ENCODE data around the gene QRICH2. TPM values are rescaled to one million over a fixed set of nuclear protein-coding genes. Genes with fewer than 3 reads are reported as not detected.

Gene QRICH2
- polyA plus RNA-seq (2013), result 1.6 TPM

- CTCF ChIA-PET, result interaction anchor here (18.5 kb wide), 1 partner anchor 93 kb away, joined by 226 read pairs; no protein-coding TSS in a partner anchor
- 96% methylated on average over 44 of the region's 44 CpGs for WGBS (ENCODE audit: insufficient coverage)
- peaks cover 7 to 25% (median 18%) of the 10 kb centered on the region in 4 experiments for H3K36me3 ChIP-seq (ENCODE audit: control insufficient read depth in 4 of 4, insufficient read depth in 4 of 4, low read length in 3 of 4)
- H3K27ac ChIP-seq (ENCODE audit: insufficient read depth in 1 of 2, low read depth in 1 of 2, low read length in 2 of 2, poor library complexity in 1 of 2, severe bottlenecking in 2 of 2), result no peak within 1 kb of the TSS
- POLR2A ChIA-PET, result interaction anchor here (0.6 kb wide), 1 partner anchor 63 kb away, joined by 3 read pairs; no protein-coding TSS in a partner anchor
- no peaks in the 10 kb centered on the region for H3K4me1 ChIP-seq (ENCODE audit: control extremely low read depth in 1 of 4, control insufficient read depth in 4 of 4, insufficient read depth in 4 of 4, low read length in 3 of 4)
- no peak within 1 kb of the TSS for H3K4me3 ChIP-seq (ENCODE audit: control insufficient read depth in 1 of 7, extremely low read depth in 1 of 7, insufficient read depth in 4 of 7, low read depth in 2 of 7, low read length in 6 of 7)
- no peak for DNase-seq
- H3K27me3 ChIP-seq (replicated peaks in 2 of 5; ENCODE audit: control insufficient read depth in 4 of 5, insufficient read depth in 5 of 5, low read length in 4 of 5), result no peaks in the 10 kb centered on the region
- H3K9me3 ChIP-seq (ENCODE audit: control extremely low read depth in 1 of 5, control insufficient read depth in 4 of 5, insufficient read depth in 2 of 5, low read depth in 1 of 5, low read length in 4 of 5), result no peaks in the 10 kb centered on the region
Measured at GRCh38 chr17:76307966-76308338, at the start of gene QRICH2. Gene QRICH2, minus strand, starts transcription at chr17:76308276. Its CDS starts 278 bp downstream, at chr17:76307998.

- CTCF ChIA-PET, result interaction anchor here (1.0 to 1.3 kb wide), 3 partner anchors 23 to 40 kb away, joined by 3 to 5 read pairs (median 4); no protein-coding TSS in a partner anchor
Measured at GRCh38 chr17:76357597-76358158, 49.6 kb upstream of the QRICH2 start.

GRCh38 chr17:76356803-76357456, 48.9 kb upstream of the QRICH2 start:
- WGBS (ENCODE audit: insufficient coverage), result 94% methylated on average over 10 of the region's 12 CpGs
- POLR2A ChIA-PET, result interaction anchor here (0.6 kb wide), 1 partner anchor 227 kb away, joined by 4 read pairs; no protein-coding TSS in a partner anchor
- DNase-seq, result no peak

More at GRCh38 chr17:76357597-76358158, 49.6 kb upstream of the QRICH2 start:
- DNase-seq, result no peak
- H3K27me3 ChIP-seq (replicated peaks in 2 of 5; ENCODE audit: control insufficient read depth in 4 of 5, insufficient read depth in 5 of 5, low read length in 4 of 5), result no peaks in the 10 kb centered on the region
- H3K36me3 ChIP-seq (ENCODE audit: control insufficient read depth in 4 of 4, insufficient read depth in 4 of 4, low read length in 3 of 4), result no peaks in the 10 kb centered on the region
- no peak overlapping the region for H3K27ac ChIP-seq (ENCODE audit: insufficient read depth in 1 of 2, low read depth in 1 of 2, low read length in 2 of 2, poor library complexity in 1 of 2, severe bottlenecking in 2 of 2)
- POLR2A ChIA-PET, result interaction anchor here (0.6 kb wide), 1 partner anchor 45 kb away, joined by 3 read pairs; no protein-coding TSS in a partner anchor
- no peak overlapping the region for H3K4me3 ChIP-seq (ENCODE audit: control insufficient read depth in 1 of 7, extremely low read depth in 1 of 7, insufficient read depth in 4 of 7, low read depth in 2 of 7, low read length in 6 of 7)
- WGBS (ENCODE audit: insufficient coverage), result 93% methylated on average over 6 of the region's 6 CpGs
- peaks cover 0 to 19% (median 15%) of the 10 kb centered on the region in 4 experiments for H3K4me1 ChIP-seq (ENCODE audit: control extremely low read depth in 1 of 4, control insufficient read depth in 4 of 4, insufficient read depth in 4 of 4, low read length in 3 of 4)
- no peaks in the 10 kb centered on the region for H3K9me3 ChIP-seq (ENCODE audit: control extremely low read depth in 1 of 5, control insufficient read depth in 4 of 5, insufficient read depth in 2 of 5, low read depth in 1 of 5, low read length in 4 of 5)

GRCh38 chr17:76354747-76355310, 46.8 kb upstream of the QRICH2 start:
- Histone ChIP-seq H3K4me3 (ENCODE audit: control insufficient read depth in 1 of 7, extremely low read depth in 1 of 7, insufficient read depth in 4 of 7, low read depth in 2 of 7, low read length in 6 of 7) (peak overlapping the region in 2 of 7 experiments; percentile 83 to 91), H3K4me1 (ENCODE audit: control extremely low read depth in 1 of 4, control insufficient read depth in 4 of 4, insufficient read depth in 4 of 4, low read length in 3 of 4) (peaks cover 0 to 21% (median 17%) of the 10 kb centered on the region in 4 experiments), H3K36me3 (ENCODE audit: control insufficient read depth in 4 of 4, insufficient read depth in 4 of 4, low read length in 3 of 4) (no peaks in the 10 kb centered on the region), H3K9me3 (ENCODE audit: control extremely low read depth in 1 of 5, control insufficient read depth in 4 of 5, insufficient read depth in 2 of 5, low read depth in 1 of 5, low read length in 4 of 5) (no peaks in the 10 kb centered on the region), H3K27me3 (replicated peaks in 2 of 5; ENCODE audit: control insufficient read depth in 4 of 5, insufficient read depth in 5 of 5, low read length in 4 of 5) (no peaks in the 10 kb centered on the region), H3K27ac (ENCODE audit: insufficient read depth in 1 of 2, low read depth in 1 of 2, low read length in 2 of 2, poor library complexity in 1 of 2, severe bottlenecking in 2 of 2) (no peak overlapping the region)
- WGBS (ENCODE audit: insufficient coverage), result 48% methylated on average over 8 of the region's 13 CpGs
- DNase-seq, result peak; percentile 73 to 91 (median 86)
- ChIA-PET POLR2A (interaction anchor here (2.5 kb wide), 1 partner anchor 31 kb away, joined by 12 read pairs; no protein-coding TSS in a partner anchor), CTCF (interaction anchor here (0.9 to 5.5 kb wide), 5 partner anchors 11 to 49 kb away, joined by 3 to 41 read pairs (median 3); partner anchors contain the start of gene SPHK1)

More at GRCh38 chr17:76356803-76357456, 48.9 kb upstream of the QRICH2 start:
- no peaks in the 10 kb centered on the region for H3K27me3 ChIP-seq (replicated peaks in 2 of 5; ENCODE audit: control insufficient read depth in 4 of 5, insufficient read depth in 5 of 5, low read length in 4 of 5)
- no peak overlapping the region for H3K27ac ChIP-seq (ENCODE audit: insufficient read depth in 1 of 2, low read depth in 1 of 2, low read length in 2 of 2, poor library complexity in 1 of 2, severe bottlenecking in 2 of 2)
- CTCF ChIA-PET, result no interaction called here
- no peaks in the 10 kb centered on the region for H3K36me3 ChIP-seq (ENCODE audit: control insufficient read depth in 4 of 4, insufficient read depth in 4 of 4, low read length in 3 of 4)
- no peak overlapping the region for H3K4me3 ChIP-seq (ENCODE audit: control insufficient read depth in 1 of 7, extremely low read depth in 1 of 7, insufficient read depth in 4 of 7, low read depth in 2 of 7, low read length in 6 of 7)
- H3K4me1 ChIP-seq (ENCODE audit: control extremely low read depth in 1 of 4, control insufficient read depth in 4 of 4, insufficient read depth in 4 of 4, low read length in 3 of 4), result peaks cover 0 to 21% (median 17%) of the 10 kb centered on the region in 4 experiments
- no peaks in the 10 kb centered on the region for H3K9me3 ChIP-seq (ENCODE audit: control extremely low read depth in 1 of 5, control insufficient read depth in 4 of 5, insufficient read depth in 2 of 5, low read depth in 1 of 5, low read length in 4 of 5)

- Histone ChIP-seq H3K27me3 (replicated peaks in 2 of 5; ENCODE audit: control insufficient read depth in 4 of 5, insufficient read depth in 5 of 5, low read length in 4 of 5) (no peaks in the 10 kb centered on the region), H3K27ac (ENCODE audit: insufficient read depth in 1 of 2, low read depth in 1 of 2, low read length in 2 of 2, poor library complexity in 1 of 2, severe bottlenecking in 2 of 2) (peak overlapping the region in 1 of 2 experiments; percentile 99), H3K4me3 (ENCODE audit: control insufficient read depth in 1 of 7, extremely low read depth in 1 of 7, insufficient read depth in 4 of 7, low read depth in 2 of 7, low read length in 6 of 7) (peak overlapping the region; percentile 73 to 91 (median 83)), H3K36me3 (ENCODE audit: control insufficient read depth in 4 of 4, insufficient read depth in 4 of 4, low read length in 3 of 4) (no peaks in the 10 kb centered on the region), H3K9me3 (ENCODE audit: control extremely low read depth in 1 of 5, control insufficient read depth in 4 of 5, insufficient read depth in 2 of 5, low read depth in 1 of 5, low read length in 4 of 5) (no peaks in the 10 kb centered on the region), H3K4me1 (ENCODE audit: control extremely low read depth in 1 of 4, control insufficient read depth in 4 of 4, insufficient read depth in 4 of 4, low read length in 3 of 4) (peaks cover 0 to 21% (median 17%) of the 10 kb centered on the region in 4 experiments)
- ChIA-PET POLR2A (interaction anchor here (0.8 to 2.5 kb wide), 2 partner anchors 30 to 31 kb away, joined by 4 to 12 read pairs; partner anchors contain the start of gene SPHK1), CTCF (interaction anchor here (0.9 to 5.5 kb wide), 7 partner anchors 16 to 49 kb away, joined by 3 to 41 read pairs (median 3); partner anchors contain the start of gene SPHK1)
- WGBS (ENCODE audit: insufficient coverage), result 3% methylated on average over 6 of the region's 18 CpGs
- DNase-seq, result no peak
Measured at GRCh38 chr17:76354317-76354729, 46.2 kb upstream of the QRICH2 start.

- Histone ChIP-seq H3K36me3 (ENCODE audit: control insufficient read depth in 4 of 4, insufficient read depth in 4 of 4, low read length in 3 of 4) (no peaks in the 10 kb centered on the region), H3K27ac (ENCODE audit: insufficient read depth in 1 of 2, low read depth in 1 of 2, low read length in 2 of 2, poor library complexity in 1 of 2, severe bottlenecking in 2 of 2) (peak within 1 kb of the TSS; percentile 97 to 99), H3K4me3 (ENCODE audit: control insufficient read depth in 1 of 7, extremely low read depth in 1 of 7, insufficient read depth in 4 of 7, low read depth in 2 of 7, low read length in 6 of 7) (peak within 1 kb of the TSS; percentile 73 to 91 (median 83)), H3K9me3 (ENCODE audit: control extremely low read depth in 1 of 5, control insufficient read depth in 4 of 5, insufficient read depth in 2 of 5, low read depth in 1 of 5, low read length in 4 of 5) (no peaks in the 10 kb centered on the region), H3K27me3 (replicated peaks in 2 of 5; ENCODE audit: control insufficient read depth in 4 of 5, insufficient read depth in 5 of 5, low read length in 4 of 5) (no peaks in the 10 kb centered on the region), H3K4me1 (ENCODE audit: control extremely low read depth in 1 of 4, control insufficient read depth in 4 of 4, insufficient read depth in 4 of 4, low read length in 3 of 4) (peaks cover 0 to 21% (median 17%) of the 10 kb centered on the region in 4 experiments)
- WGBS (ENCODE audit: insufficient coverage), result 0% methylated on average over 75 of the region's 75 CpGs
- peak; percentile 86 to 92 (median 91) for DNase-seq
- ChIA-PET POLR2A (interaction anchor here (0.6 to 2.5 kb wide), 4 partner anchors 22 to 44 kb away, joined by 3 to 12 read pairs (median 4); partner anchors contain the start of gene SPHK1), CTCF (interaction anchor here (0.9 to 5.5 kb wide), 10 partner anchors 16 to 50 kb away, joined by 3 to 41 read pairs (median 4); partner anchors contain the start of gene SPHK1)
Measured at GRCh38 chr17:76353599-76354316, 45.7 kb upstream of the QRICH2 start, which contains the start of gene PRPSAP1. Gene PRPSAP1, minus strand, starts transcription at chr17:76353916. Its CDS starts 213 bp downstream, at chr17:76353703.
